GM23248 (cell line): ENCODE measurements around the gene CYP3A5. TPM values are rescaled to one million over a fixed set of nuclear protein-coding genes. Genes with fewer than 3 reads are reported as not detected.
"Not testable (repeated sequence)": the region's sequence is repeated elsewhere in the genome, so short reads cannot be mapped to it uniquely, and the experiment has no call there.

ENCODE experiments used
- DNase-seq: peaks from one replicate; pipeline ENCODE4 v3.0.0-alpha.2; 2015
- H2AFZ ChIP-seq: fragments of 200-600 bp; sonication (generic); 2 replicates; pipeline ENCODE4 v1.6.1; 2016; ENCODE audit warnings: antibody characterized with exemption
- H3F3A ChIP-seq: fragments of 200-600 bp; sonication (generic); 2 replicates; pipeline ENCODE4 v1.6.1; 2016; ENCODE audit warnings: mild to moderate bottlenecking, antibody characterized with exemption, mixed run types; ENCODE audit not compliant: insufficient read depth
- H3K27ac ChIP-seq: fragments of 200-600 bp; sonication (generic); 2 replicates; pipeline ENCODE4 v1.5.1; 2016; ENCODE audit warnings: mild to moderate bottlenecking
- H3K27me3 ChIP-seq: fragments of 200-600 bp; sonication (generic); replicated peaks from 2 replicates; pipeline ENCODE4 v1.6.1; 2016; ENCODE audit warnings: mild to moderate bottlenecking; ENCODE audit not compliant: insufficient read depth
- H3K36me3 ChIP-seq: fragments of 200-600 bp; sonication (generic); 2 replicates; pipeline ENCODE4 v1.6.1; 2016; ENCODE audit warnings: low read depth, mild to moderate bottlenecking
- H3K4me1 ChIP-seq: fragments of 200-600 bp; sonication (generic); 2 replicates; pipeline ENCODE4 v1.6.1; 2016; ENCODE audit warnings: mild to moderate bottlenecking; ENCODE audit not compliant: insufficient read depth
- H3K4me2 ChIP-seq: fragments of 200-600 bp; sonication (generic); one replicate; pipeline ENCODE4 v1.6.1; 2016; ENCODE audit warnings: mild to moderate bottlenecking; ENCODE audit not compliant: unreplicated experiment
- H3K4me3 ChIP-seq: fragments of 200-600 bp; sonication (generic); 2 replicates; pipeline ENCODE4 v1.5.1; 2016; ENCODE audit warnings: mild to moderate bottlenecking
- H3K79me2 ChIP-seq: fragments of 200-600 bp; sonication (generic); 2 replicates; pipeline ENCODE4 v1.6.1; 2016; ENCODE audit warnings: mild to moderate bottlenecking; ENCODE audit not compliant: insufficient read depth
- H3K9ac ChIP-seq: fragments of 200-600 bp; sonication (generic); 2 replicates; pipeline ENCODE4 v1.6.1; 2016; ENCODE audit warnings: mild to moderate bottlenecking
- H3K9me2 ChIP-seq: fragments of 200-600 bp; sonication (generic); 2 replicates; pipeline ENCODE4 v1.6.1; 2016; ENCODE audit warnings: mixed run types, mild to moderate bottlenecking, moderate library complexity; ENCODE audit not compliant: insufficient read depth
- H3K9me3 ChIP-seq: fragments of 200-600 bp; sonication (generic); one replicate; pipeline ENCODE4 v1.6.1; 2017; ENCODE audit warnings: low read depth
- H4K20me1 ChIP-seq: fragments of 200-600 bp; sonication (generic); 2 replicates; pipeline ENCODE4 v1.6.0; 2016; ENCODE audit not compliant: insufficient read depth
- EZH2 ChIP-seq: fragments of 200-600 bp; sonication (generic); IDR thresholded peaks from 2 replicates; pipeline ENCODE4 v1.6.1; 2018; ENCODE audit warnings: antibody characterized with exemption, mild to moderate bottlenecking; ENCODE audit not compliant: insufficient read depth, poor library complexity, severe bottlenecking
- EZH2phosphoT487 ChIP-seq: fragments of 200-600 bp; sonication (generic); IDR thresholded peaks from 2 replicates; pipeline ENCODE4 v1.6.1; 2018; ENCODE audit warnings: antibody characterized with exemption, moderate library complexity, mild to moderate bottlenecking, low read depth; ENCODE audit not compliant: insufficient read depth
- WGBS, 2 experiments: methylation state at CpG; one replicate each; pipeline ENCODE4 v1.1.6; 2015 to 2017; ENCODE audit warnings: low lambda C conversion rate in 2 of 2, low coverage in 1 of 2; ENCODE audit errors: missing lambda C conversion rate in 2 of 2; 5-methylcytosine and 5-hydroxymethylcytosine counted together
- in situ Hi-C: fragments of 300-500 bp; cut with MboI; formaldehyde crosslinking; loops from 2 replicates; pipeline ENCODE4 v1.15.0; 2020
- polyA plus RNA-seq: library from polyadenylated mRNA; unstranded; fragments of >200 nt; fragmentation: Nextera tagmentation; extraction: Ambion mirVana; gene quantifications from 2 replicates; pipeline ENCODE4 v1.2.1, GENCODE V29; 2016
- total RNA-seq: library from RNA; depleted of rRNA; stranded (reverse); fragments of >200 nt; shearing (Covaris generic); gene quantifications from 2 replicates; pipeline ENCODE4 v1.2.3, GENCODE V29; 2014; rRNA removed

CYP3A5 gene
- total RNA-seq (not detected in 2 replicates), polyA plus RNA-seq (0.26 and 0.33 TPM in 2 replicates)

DNA sequence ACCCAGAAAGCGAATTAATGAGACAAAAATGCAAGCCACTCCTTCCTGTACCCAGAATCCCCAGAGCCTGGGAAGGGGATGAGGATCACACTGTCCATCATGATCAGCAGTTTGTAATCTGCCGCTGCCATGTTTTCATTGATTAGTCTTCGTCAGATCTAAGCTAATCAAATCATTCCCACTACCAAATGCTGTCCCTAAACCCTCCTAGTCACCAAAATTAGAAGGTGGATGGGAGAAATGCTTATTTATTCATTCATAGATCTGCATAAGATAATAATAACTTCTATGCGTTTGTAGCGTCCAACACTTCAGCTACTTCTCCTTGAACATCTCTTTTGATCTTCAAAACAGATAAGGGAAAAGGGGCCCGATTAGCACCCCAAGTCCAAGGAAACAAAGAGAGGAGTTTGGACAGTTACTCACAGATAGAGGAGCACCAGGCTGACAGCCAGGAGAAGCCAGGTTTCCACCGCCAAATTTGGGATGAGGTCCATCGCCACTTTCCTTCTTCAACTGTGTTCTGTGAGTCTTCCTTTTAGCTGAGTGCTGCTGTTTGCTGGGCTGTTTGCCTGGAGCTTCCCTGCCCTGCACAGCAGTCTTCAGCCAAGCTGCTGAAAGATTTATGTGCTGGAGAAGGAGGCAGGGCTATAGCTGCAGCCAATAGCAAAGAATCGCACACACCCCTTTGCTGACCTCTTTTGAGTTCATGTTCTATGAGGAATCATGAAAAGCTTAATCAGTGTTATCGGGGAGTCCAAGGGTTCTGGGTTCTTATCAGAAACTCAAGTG, at the start of gene CYP3A5:
CYP3A5 (minus strand) TSS at position 597 of the 792 bp plus-strand sequence; CDS start at position 497, 100 bp downstream.
- WGBS, 2 experiments, result 41 to 44% methylated on average over 10 of the region's 10 CpGs
- H3K4me3 ChIP-seq, result no peak within 1 kb of the TSS
- no peaks in the 10 kb centered on the region for H3K27me3 ChIP-seq
- no peak within 1 kb of the TSS for H3K4me2 ChIP-seq
- H4K20me1 ChIP-seq, result no peaks in the 10 kb centered on the region
- H3K27ac ChIP-seq, result no peak within 1 kb of the TSS
- TF ChIP-seq EZH2phosphoT487 (no peak), EZH2 (no peak)
- no peak within 1 kb of the TSS for H2AFZ ChIP-seq
- H3K9me3 ChIP-seq, result no peaks in the 10 kb centered on the region
- H3F3A ChIP-seq, result no peaks in the 10 kb centered on the region
- no peaks in the 10 kb centered on the region for H3K79me2 ChIP-seq
- H3K9me2 ChIP-seq, result no peaks in the 10 kb centered on the region
- no peaks in the 10 kb centered on the region for H3K36me3 ChIP-seq
- peak; percentile 26 for DNase-seq
- in situ Hi-C loops, result no loop called here
- H3K4me1 ChIP-seq, result no peaks in the 10 kb centered on the region
- H3K9ac ChIP-seq, result no peak within 1 kb of the TSS

DNA sequence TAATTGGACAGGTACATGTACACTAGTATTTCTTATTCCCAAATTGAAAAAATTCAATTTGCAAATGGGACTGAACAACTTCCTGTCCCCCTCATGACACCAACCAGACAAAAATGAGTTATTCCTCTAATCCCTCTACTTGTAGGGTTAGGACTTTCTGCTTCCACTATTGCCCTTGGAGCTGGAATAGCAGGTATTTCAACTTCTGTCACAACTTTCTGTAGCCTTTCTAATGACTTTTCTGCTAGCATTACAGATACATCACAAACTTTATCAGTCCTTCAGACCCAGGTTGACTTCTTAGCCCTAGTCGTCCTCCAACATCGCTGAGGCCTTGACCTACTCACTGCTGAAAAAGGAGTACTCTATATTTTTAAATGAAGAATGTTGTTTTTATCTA, 48.8 kb upstream of the CYP3A5 start:
- Histone ChIP-seq H3K36me3 (no peaks in the 10 kb centered on the region), H3K4me2 (no peak overlapping the region), H3K27me3 (peaks cover 6% of the 10 kb centered on the region; the same call in 1 of the 2 replicates), H3K9ac (no peak overlapping the region), H3K9me3 (no peaks in the 10 kb centered on the region), H3K27ac (no peak overlapping the region), H3K4me3 (no peak overlapping the region), H4K20me1 (no peaks in the 10 kb centered on the region), H3K79me2 (no peaks in the 10 kb centered on the region), H3K4me1 (no peaks in the 10 kb centered on the region), H2AFZ (no peak overlapping the region), H3K9me2 (no peaks in the 10 kb centered on the region), H3F3A (no peaks in the 10 kb centered on the region)
- no peak for TF ChIP-seq EZH2phosphoT487
- TF ChIP-seq EZH2, result no peak
- WGBS, 2 experiments, result 86 to 87% methylated on average over 2 of the region's 2 CpGs
- DNase-seq, result no peak
- in situ Hi-C loops, result no loop called here

DNA sequence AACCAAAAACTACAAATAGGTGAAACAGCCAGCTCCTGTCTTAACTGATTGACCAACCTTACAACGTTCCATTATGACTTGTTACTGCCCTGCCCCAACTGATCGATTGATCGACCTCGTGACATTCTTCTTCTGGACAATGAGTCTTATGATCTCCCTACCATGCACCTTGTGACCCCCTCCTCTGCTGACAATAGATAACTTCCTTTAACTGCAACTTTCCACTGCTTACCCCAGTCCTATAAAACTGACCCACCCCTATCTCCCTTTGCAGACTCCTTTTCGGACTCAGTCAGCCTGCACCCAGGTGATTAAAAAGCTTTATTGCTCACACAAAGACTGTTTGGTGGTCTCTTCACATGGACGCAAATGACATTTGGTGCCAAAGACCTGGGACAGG, 43.4 kb upstream of the CYP3A5 start:
- H2AFZ ChIP-seq, DNase-seq, H3K36me3 ChIP-seq, H3K27me3 ChIP-seq, H4K20me1 ChIP-seq, in situ Hi-C loops, H3F3A ChIP-seq, H3K27ac ChIP-seq, H3K9me2 ChIP-seq, H3K4me3 ChIP-seq, H3K4me2 ChIP-seq, H3K4me1 ChIP-seq, H3K79me2 ChIP-seq, H3K9me3 ChIP-seq, H3K9ac ChIP-seq: not testable (repeated sequence)
- 64 to 70% methylated on average over 6 of the region's 6 CpGs for WGBS, 2 experiments

GRCh38 chr7:99720800-99721595, 41.2 kb upstream of the CYP3A5 start:
- no peak overlapping the region for H3K9ac ChIP-seq
- H3K36me3 ChIP-seq, result no peaks in the 10 kb centered on the region
- no peaks in the 10 kb centered on the region for H3K9me3 ChIP-seq
- no peaks in the 10 kb centered on the region for H4K20me1 ChIP-seq
- no peak overlapping the region for H3K4me3 ChIP-seq
- in situ Hi-C loops, result no loop called here
- H3K4me2 ChIP-seq, result no peak overlapping the region
- WGBS, 2 experiments, result 32 to 33% methylated on average over 5 of the region's 5 CpGs
- H3K79me2 ChIP-seq, result no peaks in the 10 kb centered on the region
- H3K4me1 ChIP-seq, result no peaks in the 10 kb centered on the region
- no peak for TF ChIP-seq EZH2
- no peak for TF ChIP-seq EZH2phosphoT487
- no peaks in the 10 kb centered on the region for H3K9me2 ChIP-seq
- no peak overlapping the region for H2AFZ ChIP-seq
- no peak for DNase-seq
- no peak overlapping the region for H3K27ac ChIP-seq
- H3K27me3 ChIP-seq, result peaks cover 9% of the 10 kb centered on the region; the same call in 1 of the 2 replicates
- H3F3A ChIP-seq, result no peaks in the 10 kb centered on the region
